NCI-H345 treated with DMSO at 0.1 percent for 48 hours (cell line): ENCODE data around the gene DOK7.

Experiments
- DNase-seq: peaks from one replicate; lab custom pipeline; 2025; ENCODE audit not compliant: unreplicated experiment; lab: John Stamatoyannopoulos, UW

Gene DOK7

DNA sequence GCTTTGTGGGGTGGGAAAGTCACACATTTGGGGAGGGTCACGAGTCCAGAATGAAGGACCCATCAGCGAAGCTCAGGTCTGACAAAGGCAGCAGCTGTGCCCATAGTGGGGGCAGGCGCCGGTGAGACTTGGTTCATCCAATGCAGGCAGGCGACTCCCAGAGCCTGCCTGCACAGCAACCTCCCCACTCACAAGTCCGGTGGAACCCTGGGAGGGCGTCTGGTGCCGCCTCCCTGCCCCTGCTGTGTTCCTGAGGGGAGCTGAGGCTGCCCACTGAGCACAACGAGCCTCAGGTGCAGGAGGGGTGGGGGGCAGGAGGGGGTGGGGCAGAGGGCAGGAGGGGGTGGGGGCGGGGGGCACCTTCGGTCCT is 55.4 kb downstream of the DOK7 start:
- DNase-seq, result no peak

DNA sequence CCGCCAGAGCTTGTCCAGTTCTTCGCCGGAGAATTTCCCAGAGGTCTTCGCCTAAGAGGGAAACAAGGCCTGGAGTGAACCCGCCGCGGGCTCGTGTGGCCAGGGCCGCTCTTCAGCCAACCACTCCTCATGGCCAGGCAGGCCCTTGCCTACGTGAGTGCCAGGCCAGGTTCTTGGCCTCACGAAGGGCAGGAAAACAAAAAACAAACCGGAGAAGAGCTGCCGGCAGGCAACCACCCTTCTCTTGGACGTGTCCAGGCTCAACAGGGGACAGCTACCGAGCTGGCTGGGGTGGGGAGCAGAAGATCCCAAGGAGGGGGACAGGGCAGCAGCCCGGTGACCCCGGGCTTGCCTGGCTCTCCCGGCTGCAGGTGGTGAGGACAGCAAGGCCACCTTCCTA is 55.8 kb downstream of the DOK7 start:
- no peak for DNase-seq

DNA sequence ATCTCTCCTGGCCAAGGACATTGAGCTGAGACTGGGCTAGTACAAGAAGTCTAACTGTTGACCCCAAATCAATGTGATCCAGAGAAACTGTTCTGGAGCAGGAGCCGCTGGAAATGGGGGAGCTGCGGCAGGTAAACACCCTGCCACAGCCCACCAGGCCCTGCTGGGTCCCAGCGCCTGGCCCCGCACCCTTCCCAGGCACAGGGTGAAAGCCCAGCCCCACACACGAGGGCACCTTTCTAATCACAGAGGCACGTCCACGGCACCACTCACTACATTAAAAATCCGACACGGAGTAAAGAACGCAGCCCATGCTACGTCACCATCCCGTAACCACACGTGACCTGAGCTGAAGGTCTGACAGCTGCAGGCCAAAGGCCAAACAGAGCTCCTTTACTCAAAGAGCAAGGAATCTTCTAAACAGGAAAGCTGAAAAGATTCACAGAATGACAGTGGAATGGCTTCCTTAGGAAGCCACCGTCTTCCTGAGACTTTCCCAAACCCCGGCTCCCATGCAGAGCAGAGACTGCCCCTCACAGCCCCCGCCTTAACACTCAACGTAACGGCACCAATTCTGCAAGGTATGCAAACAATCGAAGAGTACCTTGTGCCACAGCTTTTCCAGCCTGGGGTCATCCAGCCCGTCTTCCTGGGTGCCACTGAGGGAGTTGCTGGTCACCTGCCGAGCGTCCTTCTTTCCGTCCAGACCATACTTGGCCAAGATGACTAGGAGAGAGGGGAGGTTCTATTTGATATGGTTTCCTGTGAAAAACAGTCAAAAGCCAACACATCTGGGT is 56.6 kb downstream of the DOK7 start:
- no peak for DNase-seq

DNA sequence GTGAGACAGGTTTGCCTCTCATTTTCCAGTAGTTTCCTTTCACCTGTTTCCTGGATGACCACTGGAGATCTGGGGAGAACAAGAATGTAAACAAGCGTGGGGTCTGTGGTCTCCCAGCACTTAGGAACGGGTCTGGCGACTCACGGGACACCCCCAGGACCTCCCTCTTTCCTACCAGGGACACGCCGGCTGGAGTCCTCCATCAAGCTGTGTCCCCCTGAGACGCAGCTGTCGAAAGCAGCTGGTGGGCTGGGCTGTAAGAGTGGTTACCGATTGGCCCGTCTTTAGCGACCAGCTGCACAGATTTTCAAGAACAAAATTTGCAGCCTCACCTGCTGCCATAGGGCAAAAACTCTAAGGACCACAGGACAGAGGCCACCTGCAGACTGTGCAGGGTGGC is 57.2 kb downstream of the DOK7 start:
- DNase-seq, result no peak

DNA sequence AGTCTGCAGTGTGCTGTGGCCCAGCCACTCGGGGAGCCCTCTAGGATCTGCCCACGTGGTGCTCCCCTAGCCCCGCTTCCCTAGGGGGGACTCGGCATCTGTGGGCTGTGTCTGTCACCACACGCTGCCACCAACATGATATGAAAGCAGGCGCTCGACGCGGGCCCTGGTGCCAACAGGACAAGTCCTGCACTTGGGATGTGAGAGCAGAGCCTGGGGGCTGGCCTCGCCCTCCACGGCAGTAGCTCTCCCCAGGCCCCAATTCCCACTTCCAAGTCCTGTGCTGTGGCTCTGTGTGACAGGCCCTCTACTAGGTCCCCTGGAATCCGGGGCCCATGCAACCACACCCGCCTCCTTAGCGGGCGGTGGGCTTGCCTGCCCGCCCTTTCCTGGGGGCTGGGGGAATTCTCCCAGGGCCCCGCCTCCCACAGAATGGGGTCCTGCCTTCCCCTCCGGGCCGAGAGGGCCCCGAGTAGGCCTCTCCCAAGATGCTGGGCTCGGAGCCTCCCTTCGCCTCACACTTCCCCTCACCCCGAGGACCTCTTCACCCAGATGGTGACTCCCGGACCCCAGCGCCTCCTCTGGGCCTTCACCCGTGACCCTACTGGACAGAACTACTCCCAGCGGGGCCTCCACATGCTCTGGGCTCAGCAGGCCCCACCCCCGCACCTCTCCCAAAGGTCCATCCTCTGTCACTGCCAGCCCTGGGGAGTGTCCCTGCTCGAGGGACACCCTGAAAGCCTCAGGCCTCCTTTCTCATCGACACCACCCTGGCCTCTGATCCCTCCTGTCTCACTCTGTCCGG is 57.9 kb downstream of the DOK7 start:
- DNase-seq, result no peak

DNA sequence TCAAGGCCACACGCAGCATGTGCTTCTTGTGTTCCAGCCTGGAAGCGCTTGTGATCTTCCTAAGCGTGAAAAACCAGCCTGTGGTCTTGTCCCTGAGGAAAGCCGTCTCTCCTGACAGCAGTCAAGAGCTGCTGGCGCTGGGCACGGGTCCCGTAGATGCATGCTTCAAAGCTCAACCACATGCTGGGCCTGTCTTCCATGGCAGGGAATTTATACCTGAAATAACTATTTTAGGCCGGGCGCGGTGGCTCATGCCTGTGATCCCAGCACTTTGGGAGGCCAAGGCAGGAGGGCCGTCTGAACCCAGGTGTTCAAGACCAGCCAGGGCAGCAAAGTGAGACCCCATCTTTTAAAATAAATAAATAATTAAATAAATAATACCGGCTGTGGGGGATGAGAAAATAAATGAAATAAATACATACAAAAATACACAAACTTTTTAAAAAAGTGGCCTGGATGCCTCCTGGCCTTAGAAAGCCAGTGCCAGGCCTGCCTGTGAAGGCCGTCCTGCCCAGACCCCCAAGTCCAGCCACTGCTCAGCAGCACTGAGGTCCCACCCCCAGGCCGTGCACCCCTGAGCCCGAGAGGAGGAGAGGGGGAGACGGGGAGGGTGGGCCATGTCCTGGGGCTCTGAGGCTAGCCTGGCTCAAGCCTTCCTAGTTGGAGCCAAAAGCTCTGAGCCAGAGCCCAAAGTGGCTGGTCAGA is 58.7 kb downstream of the DOK7 start:
- no peak for DNase-seq

DNA sequence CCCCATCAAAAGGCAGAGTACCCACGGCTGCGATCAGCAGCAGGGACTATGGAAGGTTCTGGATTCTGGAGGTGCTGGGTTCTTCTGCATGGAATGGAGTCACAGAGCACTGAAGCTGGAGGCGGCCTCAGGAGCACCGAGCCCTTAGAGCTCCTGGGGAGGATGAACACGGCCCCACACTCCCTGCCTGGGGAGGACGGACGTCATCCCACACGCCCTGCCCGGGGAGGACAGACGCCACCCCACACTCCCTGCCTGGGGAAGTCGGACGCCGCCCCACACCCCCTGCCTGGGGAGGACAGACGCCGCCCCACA is 59.2 kb downstream of the DOK7 start:
- no peak for DNase-seq

DNA sequence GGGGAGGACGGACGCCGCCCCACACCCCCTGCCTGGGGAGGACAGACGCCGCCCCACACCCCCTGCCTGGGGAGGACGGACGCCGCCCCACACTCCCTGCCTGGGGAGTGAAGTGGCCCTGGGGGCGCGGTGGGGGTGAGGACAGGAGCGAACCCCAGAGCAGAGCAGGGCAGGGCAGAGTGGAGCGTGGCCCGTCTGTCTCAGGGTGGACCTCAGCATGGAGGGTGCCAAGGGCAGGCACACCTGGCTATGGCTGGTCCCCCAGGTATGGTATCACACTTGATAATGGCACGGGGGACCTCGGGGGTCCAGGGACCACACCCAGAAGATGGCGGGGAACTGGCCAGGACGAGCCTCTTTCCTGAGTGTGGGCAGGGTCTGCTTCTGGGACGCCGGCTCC is 59.5 kb downstream of the DOK7 start:
- DNase-seq, result no peak

DNA sequence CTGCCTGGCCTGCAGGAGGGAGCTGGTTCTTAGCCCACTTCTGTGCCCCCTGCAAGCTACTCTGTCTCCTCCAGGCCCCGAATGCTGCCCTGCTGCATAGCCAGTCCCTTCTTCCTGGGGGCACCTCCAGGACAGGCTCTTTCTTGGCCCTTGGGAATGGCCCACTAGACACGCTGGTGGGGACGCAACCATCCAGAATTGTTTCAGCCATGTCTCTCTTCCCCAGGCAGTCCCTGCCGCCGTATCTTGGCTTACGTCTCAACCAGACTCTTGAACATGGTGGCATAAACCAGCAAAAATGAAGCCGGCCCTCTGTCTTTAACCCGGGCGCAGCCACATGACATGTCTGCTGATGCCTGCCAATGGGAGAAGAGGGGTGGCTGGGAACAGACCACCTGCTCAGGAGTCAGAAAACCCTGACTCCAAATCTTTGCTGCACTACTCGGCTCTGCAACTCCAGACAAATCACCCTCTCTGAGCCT is 60.1 kb downstream of the DOK7 start:
- no peak for DNase-seq

DNA sequence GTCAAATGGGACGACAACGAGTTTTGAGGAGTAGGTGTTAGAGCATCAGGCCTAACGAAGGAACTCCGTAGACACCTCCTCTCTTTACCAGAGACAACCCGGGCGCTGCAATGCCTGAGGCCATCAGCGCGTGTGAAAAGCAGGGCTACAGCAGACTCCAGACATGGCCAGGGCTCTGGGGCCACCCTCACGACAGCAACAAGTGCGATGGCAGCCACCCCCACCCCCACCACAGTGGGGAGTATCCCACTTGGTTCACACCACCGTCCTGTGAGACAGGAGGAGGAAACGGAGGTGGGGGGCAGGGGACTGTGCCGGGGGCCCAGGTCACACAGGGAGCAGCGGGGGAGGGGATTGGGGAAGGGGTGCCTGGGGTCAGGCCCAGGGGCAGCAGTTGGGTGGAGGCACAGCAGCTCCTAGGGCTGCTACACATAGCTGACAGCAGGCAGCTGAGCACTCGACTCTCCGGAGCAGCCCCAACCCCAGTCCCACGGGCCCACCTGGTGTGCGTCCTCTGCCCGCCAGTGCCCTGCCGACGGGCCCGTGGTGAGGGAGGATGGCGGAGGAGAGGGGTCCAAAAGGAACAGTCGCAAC is 60.6 kb downstream of the DOK7 start:
- no peak for DNase-seq

DNA sequence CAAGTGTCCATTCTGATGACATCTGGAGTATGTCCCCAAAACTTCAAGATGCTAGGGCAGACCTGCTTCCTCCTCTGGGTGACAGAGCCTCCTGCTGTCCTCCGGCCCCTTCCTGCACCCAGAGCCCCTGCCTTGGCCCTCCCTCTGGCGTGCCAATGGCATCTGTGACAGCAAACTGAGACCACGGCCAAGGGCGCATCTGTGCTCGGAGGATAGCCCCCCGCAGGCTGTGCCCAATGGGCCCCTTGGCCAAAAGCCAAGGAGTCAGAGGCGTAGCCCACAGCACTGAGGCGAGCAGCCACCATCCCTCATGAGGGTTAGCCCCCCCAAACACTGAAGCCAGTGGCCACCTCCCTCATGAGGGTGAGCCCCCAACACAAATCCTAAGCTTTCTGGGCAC is 61.2 kb downstream of the DOK7 start:
- DNase-seq, result no peak

DNA sequence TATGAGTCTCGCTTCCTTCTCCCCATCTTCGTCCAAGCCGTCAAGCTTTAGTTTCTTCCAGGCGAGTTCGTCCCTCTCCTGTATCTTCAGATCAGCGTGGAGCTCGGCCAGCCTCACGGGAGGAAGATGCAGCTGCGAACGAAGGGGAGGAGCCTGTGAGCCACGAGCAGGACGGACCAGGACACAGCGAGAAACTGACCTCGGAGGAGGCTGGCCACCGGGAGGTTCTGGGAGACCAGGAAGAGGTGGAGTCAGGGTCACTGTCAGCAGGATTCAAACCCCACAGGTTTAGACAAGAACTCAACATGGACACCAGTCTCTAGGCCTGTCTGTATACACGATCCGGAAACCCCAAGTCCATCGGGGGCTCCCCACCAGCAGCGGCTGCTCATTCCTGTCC is 61.8 kb downstream of the DOK7 start:
- DNase-seq, result no peak

DNA sequence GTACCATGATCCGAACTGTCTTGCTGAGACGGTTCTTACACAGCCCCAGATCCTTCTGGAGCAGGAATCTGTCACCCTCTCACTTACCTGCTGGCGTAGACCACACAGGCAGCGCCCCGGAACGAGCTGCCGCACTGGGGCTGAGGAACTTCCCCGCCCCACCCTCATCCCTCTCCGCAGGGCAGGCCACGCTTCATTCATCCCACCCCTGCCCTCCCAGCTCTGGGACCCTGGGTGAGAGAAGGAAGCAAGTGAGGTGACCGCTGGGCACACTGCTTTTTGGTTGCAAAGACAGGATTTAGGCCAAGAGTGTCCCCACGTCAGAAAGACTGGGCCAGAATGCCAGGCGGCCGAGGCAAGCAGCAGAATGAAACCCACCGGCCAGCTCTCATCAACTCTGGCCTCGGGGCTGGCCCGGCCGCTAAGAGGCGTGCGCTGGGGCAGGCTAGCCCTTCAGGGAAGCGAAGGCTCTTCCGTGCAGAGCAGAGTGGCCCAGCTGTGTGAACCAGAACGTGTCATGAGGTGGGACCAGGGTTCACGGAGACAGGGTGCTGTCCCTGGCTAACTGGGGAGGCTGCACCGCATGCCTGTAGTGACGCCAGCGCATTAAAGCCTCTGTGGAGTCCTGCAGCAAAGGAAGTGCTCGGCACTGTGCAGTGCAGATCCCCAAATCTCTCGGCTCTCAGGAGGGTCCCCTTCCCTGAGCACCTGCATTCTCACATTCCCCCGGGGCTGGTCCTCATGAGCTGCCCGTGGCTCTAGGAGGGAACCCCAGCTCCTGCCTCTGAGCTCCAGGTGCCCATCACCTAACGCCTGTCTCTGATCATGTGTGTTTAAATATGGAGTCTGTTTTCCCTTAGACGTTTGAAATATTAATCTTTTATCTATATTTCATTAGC is 62.7 kb downstream of the DOK7 start:
- no peak for DNase-seq

DNA sequence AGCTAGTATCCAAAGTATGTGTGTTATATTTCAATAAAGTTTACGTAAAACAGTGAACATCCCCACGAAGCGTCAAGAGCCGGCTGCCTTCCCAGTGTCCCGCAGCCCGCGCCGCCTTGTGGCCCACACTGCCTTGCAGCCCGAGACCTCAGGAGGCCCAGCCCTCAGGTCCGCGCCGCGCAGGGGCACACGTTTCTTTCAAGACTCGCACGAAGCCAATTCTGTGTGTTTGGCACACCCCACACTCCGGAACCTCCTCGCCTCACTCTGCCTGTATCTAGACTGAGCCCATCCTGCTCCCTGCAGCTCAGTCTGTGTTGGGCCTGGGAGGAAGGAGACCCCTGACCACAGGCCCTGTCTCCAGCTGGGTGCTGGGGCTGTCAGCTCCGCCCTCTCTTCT is 63.4 kb downstream of the DOK7 start:
- DNase-seq, result no peak

DNA sequence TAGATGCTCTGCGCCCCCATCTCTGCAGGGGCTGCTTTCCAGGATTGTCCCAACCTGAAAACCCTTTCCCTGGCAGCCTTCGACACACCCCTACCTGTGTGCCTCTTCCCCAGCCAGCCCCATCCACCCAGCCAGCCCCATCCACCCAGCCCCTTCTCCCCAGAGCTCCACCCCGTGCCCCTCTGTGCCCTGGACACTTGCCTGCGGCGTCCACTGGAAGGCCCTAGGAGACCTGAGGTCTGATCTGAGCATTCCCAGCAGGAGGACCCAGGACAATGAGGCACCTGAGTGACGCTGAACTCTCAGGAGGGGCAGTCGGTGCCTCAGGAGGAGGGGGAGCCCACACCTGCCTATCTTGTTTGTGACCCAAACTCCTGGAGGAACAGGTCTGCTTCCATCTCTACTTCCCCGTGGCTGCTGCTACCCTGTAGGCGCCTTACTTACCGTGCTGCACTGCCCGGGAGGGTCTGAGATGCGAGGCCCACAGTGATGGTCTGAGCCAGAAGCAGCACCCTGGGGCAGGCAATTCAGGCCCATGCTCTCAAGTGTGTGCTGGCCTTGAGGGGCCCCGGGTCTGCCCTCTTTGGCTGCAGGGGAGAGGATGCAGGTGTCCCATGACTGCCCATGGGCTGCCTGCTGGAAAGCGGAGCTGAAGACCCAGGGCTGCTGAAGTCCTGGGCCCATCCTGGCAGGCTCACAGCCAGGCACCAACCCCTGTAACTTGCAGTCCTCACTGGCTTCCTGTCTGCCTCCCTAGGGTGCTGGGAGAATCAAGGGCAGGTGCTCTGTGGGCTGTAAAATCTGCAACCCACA is 64.2 kb downstream of the DOK7 start:
- no peak for DNase-seq

DNA sequence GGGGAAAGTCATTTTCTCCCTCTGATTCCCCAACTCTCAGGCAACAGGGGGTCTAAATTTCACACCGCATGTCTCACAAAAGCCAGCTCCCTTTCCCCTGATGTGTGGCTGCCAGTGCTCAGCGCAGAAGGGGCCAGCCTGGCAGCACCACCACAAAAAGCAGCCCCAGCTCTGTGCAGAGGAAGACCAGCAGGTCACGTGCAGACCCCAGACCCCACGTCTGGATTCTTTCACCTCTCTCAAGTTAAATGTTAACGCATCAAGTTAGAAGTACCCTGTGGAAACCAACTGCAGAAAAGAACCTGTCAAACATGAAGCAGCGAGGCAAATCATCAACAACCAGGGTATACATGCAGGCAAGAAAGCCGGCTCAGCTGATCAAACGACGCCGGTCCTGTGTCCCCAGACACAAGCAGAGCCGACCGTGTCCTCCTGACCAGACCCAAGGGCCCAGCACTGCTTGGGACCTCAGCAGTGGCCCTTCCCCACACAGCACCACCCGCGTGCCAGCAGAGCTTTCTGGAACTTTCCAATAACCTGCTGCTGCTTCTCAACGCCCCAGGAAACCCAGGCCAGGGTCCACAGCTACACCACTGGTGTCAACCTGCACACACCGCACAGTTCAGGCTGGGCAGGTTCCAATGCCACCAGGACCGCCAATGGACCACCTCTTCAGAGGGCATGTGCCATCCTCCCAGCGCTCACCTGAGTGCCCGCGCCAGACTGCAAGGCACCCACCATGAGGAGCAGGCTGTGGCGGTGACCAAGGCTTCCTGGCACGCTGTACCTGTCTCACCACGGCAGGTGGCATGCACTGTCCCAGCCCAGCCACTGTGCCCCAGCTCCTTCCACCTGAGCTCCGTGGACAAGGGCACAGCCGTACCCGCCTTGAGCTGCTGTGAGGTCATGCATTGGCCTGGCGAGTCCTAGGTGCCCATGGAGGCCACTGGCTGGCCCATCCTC is 65.1 kb downstream of the DOK7 start:
- no peak for DNase-seq

DNA sequence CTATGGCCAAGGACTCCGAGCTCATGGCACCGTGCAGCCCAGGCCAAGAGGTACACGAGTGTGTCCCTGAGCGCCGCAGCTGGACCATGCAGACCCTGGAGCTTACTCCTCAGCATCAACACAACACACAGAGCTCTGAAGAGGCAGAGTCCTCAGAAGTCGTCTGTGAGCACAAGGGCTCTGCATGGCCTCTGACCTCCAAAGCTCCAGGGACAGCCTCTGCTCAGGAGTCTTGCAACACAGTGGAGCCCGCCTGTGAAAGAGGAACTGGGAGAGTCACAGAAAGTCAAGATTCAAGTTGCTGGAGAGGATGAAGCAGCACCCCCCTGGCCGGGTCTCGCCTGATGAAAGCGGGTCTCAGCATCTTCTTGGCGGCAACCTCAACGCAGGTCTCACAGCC is 66.3 kb downstream of the DOK7 start:
- DNase-seq, result no peak

DNA sequence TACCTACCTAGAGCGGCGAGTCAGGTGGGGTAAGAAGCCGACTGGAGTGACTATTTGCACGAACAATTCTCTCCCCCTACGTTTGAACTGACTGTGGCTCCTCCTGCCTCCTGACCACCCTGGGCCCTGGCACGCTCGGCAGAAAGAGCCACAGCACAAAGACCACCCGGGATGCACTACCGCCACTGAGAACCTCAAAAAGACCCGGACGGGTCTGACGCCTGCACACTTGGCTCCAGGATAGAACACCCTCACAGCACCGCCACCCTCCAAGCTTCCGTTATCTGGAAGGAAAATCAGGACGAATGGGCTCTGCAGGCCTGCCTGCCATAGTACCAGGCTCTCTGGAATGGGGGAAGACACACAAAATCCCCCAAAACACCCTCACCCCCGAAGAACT is 66.9 kb downstream of the DOK7 start:
- DNase-seq, result no peak
